Activated CD8-positive, alpha-beta memory T cell treated with anti-CD3 and anti-CD28 coated beads, Interleukin-2, amount 50 U/mL, for 1 hour (primary cell): Measurements from ENCODE around the gene MDFIC2.
"Not testable (repeated sequence)": the region's sequence is repeated elsewhere in the genome, so short reads cannot be mapped to it uniquely, and the experiment has no call there.

ENCODE experiments used
- DNase-seq: peaks from one replicate; pipeline ENCODE4 v3.0.0-alpha.2; 2020; ENCODE audit errors: extremely low read depth

MDFIC2 gene

DNA sequence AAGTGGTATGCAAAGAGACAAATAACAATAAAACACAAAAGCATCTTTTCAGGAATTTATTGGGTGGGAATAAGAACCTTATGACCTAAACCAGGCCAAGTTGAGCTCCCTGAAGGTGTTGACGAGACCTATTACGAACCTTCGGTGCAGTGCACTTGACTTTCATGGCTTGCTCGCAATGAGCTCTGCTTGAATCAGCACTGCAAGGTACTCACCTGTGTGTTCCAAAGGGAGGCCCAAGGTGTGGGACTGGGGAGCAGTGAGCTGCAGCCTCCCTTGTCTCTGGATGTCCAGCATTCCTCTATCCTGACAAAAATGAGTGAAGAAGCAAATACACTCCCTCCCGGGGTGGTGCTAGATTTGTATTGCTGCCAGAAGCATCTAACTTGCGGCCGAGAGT lies at the start of gene MDFIC2:
TSS of gene MDFIC2 (minus strand) at position 303 of the 400 bp plus-strand sequence. CDS start 665 bp downstream, outside the sequence.
- no peak for DNase-seq

DNA sequence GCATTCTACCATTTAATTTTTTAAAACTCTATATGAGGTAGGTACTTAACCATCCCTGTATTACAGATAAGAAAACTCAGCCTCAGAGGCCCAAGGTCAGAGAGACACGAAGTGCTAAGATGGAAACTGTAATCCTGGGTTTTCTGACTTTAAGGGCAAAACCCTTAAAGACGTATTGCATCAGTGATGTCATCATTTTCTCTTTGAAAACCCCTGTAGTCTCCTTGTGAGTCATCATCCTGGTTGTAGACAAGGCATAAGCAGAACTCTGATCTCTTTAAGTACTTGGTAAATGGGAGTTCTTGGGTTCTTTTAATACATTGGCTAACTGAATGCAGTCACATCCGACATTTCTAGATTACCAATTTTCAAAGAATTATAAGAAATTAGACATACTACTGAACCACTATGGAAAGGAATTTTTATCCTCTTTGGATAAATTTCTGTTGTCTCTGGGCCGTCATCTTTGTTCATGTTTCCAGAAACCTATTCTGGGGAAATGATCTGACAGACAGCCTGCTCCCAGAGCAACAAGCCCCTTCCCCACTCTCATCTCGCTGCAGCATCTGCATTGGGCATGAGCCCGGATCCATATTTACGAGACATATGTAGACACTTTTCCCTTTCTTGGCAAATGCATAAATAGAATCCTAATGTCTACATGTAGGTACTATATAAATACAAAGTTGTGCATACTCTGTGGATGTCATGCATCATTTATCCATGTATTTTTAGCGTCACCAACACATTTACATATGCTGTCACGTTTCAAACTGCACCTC lies 48.7 kb upstream of the MDFIC2 start:
- DNase-seq, result no peak

DNA sequence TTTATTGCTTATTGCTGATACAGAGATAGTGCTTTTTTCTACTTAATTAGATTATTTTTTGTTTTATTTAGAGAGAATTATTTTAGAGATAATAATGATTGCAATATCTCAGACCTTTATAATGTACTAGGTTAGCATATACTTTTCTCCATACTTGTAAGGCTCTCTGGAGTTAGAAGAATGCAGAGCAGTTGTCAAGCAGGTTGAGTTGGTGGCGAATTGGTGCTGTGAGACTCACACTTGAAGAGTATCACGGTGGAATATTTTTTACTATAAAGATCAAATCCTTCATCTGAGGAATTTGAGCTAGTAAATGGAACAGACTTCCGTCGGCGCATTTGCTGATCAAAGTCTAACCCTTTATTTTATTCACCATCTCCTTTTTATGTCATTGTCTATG lies 47.3 kb upstream of the MDFIC2 start:
- DNase-seq, result no peak

DNA sequence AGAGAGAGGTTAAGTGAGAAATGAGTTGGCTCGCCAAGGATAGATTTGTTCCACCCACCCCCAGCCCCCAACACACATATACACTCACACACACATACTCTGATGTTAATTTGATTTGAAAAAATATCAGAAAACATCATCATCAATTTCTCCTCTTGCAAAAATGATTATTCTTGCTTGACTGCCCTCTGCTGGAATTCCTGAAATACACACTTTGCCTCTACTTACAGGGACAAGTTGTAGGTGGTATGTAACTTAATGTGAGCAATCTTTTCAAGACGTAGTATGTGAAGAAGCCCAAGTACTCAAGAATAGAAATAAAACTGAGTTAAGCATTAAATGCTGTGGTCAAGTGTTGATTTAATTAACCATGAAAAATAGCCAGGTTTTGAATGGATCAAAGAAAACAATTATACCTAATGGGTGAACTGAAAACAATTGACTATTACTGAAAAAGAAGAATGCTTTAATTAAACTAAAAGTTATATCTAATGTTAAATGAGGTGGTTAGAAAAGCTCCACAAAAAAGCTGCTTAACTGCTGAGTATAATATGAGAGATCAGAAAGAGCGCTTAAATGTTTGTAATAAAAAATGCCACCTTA lies 46.6 kb upstream of the MDFIC2 start:
- no peak for DNase-seq

DNA sequence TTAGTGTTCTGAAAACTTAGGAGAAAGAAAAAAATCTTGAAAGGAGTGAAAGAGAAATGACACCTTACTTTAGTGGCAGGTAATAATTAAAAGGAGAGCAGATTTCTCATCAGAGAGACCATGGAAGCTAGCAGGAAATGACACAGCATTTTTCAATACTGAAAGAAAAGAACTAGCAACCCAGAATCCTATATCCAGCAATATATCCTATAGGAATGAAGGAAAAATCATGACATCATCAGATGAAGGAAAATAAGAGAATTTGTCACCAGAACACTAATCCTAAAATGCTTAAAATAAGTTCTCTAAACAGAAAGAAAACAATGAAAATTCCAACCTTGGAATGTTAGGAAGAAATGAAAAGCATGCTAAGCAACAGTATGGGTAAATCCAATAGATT lies 39.8 kb upstream of the MDFIC2 start:
- DNase-seq, result no peak

DNA sequence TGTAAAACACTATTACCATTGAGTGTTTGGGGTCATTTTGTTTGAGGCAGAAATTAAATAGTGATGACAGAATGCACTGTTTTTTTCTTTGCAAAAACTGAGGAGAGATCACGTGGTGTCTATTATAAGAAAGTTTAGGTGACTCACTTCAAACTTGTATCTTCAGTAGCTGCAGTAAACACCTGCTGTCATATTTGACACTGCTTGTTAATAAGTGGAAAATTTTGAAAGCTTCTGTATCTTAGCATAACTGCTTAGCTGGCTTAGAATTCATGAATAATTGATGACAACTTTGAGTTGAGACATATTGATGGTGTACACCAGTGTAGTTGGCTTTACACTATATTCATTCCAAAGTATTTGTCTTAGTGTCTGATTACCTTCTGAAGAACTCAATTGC lies 29.7 kb upstream of the MDFIC2 start:
- no peak for DNase-seq

DNA sequence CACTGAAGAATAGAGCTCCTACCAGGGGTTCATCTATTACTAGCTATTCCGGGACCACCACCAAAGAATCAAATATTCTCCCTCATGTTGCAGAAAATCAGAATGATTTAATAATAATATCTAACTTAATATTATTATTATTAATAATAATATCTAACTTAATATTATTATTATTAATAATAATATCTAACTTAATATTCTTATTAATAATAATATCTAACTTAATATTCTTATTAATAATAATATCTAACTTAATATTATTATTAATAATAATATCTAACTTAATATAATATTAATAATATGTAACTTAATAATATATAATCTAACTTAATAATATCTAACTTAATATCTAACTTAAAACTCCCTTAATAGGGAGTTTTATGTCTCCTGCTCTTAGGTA lies 24.4 kb upstream of the MDFIC2 start:
- DNase-seq, result not testable (repeated sequence)

DNA sequence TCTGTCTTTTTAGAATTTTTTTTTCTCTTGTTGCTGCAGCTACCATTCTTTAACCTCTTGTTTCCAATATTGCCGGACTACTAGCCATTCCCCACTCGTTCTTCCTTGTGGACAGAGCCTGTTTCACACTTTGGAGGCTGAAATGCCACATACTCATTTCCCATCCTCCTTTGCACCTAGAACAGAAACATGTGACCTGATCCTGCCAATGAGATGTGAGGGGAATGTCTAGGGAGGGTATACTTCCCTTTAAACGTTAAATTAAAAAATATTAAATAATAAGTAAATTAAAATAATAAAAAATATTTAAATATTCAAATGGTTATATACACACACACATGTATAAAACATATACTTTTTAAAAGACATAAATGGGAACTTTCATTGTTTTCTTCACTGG lies 20.6 kb upstream of the MDFIC2 start:
- DNase-seq, result no peak

DNA sequence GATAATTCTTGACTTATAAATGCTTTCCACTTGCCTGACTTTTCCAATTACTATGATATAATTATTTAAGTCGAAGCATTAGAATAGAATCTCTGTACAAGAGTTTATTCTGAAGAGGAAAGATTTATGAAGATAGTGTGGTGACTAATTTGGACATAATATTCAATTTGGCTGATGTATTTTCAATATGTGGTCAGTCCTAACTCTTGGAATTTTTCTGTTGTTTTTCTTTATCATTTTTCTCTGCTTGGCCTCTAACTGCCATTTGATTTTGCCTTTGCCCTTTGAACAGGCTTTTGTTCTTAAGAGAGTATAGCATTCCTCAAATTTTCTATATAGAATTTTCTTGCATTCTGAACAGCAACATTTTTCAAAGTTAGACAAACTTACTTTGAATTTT lies 2.6 kb upstream of the MDFIC2 start:
- no peak for DNase-seq

DNA sequence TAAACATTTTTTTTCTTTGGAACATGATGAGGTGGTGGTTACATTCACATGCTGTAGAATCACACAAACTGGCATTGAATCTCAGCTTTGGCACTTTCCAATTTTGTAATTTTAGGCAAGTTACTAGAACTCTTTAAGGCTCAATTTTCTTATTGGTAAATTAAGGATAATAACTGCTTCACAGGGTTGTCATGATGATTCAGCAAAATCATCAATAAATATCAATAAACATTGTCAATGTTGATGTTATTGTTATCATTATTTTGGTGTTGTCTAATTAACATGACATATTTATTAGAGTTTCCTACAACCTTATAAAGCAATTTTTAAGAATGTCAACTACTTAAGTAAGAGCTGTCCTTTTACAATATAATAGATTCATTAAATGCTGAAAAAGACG lies 1.6 kb downstream of the MDFIC2 start:
- DNase-seq, result no peak

DNA sequence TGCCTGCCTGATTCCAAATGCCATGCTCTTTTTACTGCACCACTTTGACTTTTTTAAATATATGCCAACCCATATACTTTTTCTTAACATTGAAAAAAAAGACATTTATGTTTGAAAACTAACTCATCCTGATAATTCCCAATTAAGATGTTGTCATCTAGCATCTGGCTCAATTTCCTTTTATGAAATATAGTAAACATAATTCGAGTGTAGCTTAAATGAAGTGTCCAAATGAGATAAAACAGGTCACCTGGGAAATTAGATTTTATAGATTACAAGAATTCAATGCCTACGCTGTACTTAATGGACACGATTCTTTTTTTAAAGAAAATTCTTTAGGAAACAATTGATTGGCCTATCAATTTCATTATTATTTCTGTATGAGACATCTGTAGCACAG lies 2.8 kb downstream of the MDFIC2 start:
- DNase-seq, result no peak

DNA sequence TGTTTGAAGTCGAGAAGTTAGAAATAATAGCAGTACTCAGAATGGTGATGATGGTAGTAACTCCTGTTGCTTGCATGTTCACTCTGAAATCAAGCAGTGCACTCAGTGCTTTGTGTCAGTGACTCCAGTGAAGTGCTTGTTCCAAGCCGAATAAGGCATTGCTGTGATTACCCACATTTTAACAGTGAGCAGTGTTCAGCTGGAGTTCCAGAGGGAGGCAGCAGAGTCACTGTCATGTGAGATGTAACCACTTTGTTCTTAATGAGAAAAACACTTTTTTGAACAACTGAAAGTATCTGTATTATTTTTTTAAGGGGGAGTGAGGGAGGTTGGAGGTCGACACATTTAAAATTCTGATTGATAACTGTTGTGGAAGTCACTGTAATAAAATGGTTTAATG lies 3.7 kb downstream of the MDFIC2 start:
- no peak for DNase-seq

DNA sequence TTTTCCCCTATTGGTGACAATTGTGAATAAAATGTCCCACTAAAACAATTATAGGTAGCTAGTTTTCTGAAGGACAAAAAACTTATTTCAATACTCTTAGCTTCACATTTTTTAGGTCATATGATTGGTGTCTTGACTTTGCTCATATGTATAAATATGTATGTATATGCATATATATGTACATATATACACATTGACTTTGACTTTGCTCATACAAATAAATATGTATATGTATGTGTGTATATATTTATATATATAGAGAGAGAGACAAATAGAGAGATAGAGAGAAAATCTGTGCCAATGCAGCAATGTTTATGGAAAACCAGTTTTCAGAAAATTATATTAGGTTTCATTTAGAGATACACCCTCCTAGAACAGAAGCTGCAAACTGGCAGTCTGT lies 5.7 kb downstream of the MDFIC2 start:
- no peak for DNase-seq

DNA sequence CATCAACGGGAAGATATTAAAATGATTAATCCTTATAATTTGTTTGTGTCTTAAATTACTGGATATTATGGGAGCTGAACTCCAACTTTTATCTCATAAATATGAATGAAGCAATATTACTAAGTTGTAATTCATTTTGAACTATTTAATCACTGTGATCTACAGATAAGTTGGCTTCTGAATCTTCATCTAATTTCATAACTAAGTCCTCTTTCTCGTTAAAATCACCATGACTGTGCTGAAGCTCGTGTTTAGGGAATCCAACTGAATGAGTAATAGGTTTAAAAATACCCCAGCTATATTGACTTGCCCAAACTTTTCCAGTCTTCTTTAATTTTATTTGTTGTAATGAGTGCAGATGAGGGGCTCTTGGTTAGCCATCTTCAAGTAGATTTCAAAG lies 14.1 kb downstream of the MDFIC2 start:
- DNase-seq, result no peak

DNA sequence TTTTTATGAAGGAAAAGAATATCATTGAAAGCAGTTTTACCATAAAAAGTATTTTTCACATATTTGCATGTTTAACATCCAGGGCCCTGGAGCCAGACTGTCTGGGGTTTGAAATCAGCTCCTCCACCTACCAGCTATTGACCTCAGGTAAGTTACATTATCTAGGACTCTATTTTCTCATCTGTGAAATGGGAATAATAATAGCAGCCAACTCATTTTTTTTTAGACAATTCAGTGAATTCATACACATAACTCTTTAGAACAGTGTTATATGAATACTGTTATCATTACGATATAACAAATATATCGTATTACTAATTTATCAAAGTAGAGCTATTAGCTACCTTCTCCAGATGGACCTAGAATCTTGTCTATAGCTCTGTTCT lies 21.3 kb downstream of the MDFIC2 start:
- no peak for DNase-seq

DNA sequence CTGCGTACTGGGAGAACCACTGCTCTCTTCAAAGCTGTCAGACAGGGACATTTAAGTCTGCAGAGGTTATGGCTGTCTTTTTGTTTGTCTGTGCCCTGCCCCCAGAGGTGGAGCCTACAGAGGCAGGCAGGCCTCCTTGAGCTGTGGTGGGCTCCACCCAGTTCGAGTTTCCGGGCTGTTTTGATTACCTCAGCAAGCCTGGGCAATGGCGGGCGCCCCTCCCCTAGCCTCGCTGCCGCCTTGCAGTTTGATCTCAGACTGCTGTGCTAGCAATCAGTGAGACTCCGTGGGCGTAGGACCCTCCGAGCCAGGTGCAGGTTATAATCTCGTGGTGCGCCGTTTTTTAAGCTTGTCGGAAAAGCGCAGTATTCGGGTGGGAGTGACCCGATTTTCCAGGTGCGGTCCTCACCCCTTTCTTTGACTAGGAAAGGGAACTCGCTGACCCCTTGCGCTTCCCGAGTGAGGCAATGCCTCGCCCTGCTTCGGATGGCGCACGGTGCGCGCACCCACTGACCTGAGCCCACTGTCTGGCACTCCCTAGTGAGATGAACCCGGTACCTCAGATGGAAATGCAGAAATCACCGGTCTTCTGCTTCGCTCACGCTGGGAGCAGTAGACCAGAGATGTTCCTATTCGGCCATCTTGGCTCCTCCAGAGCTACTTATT lies 21.9 kb downstream of the MDFIC2 start:
- DNase-seq, result not testable (repeated sequence)

DNA sequence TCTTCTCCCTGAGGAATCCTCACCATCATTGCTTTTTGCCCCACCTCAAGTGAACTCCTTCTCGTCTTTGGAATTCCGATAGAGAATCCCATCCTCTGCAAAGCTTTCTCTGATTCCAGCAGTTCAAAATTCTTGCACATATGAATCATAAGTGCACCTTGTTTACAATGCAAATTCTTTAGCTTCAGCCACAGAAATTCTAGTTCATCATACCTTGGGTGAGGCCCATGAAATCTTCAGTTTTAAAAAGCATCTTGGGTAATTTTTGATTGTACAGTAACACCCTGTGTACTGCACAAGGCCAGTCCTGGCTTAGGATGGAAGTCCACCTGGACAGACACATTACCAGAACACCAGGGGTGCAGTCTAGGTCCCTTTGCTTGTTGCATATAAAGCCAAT lies 30.8 kb downstream of the MDFIC2 start:
- no peak for DNase-seq

DNA sequence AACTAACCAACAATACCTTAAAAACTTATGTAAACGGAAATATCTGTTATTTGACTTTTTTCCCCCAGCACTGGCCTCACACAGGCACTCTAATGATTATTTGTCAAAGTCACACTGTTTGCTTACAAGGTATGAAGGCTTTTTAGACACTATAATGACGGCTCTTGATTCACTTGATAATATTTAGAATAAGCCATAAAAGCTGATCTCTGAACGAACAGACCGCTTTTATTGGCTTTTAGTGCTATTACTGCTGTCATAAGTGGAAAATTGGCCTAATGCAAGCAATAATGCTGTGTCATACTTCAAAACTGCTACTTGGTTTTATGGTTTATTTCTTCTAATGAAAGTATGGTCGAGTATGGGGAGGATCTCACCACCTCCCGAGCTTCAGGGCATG lies 35.1 kb downstream of the MDFIC2 start:
- no peak for DNase-seq

DNA sequence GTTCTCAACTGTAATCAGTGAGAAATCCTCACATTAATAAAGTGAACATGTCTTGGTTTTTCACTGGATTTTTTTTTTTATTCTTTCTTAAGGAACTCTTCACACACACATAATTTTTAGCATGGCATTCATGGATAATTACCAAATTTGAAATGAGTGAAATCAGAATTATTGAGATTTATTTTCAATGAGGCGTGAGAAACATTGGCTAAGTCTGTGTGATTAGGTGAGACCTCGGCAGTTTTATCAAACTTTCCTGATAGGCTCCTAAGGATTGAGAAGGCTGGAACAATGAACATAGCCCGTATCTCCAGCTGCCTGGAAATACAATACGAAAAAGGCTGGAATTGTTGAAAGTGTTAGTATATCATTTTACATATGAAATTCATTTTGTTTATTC lies 35.5 kb downstream of the MDFIC2 start:
- DNase-seq, result no peak

DNA sequence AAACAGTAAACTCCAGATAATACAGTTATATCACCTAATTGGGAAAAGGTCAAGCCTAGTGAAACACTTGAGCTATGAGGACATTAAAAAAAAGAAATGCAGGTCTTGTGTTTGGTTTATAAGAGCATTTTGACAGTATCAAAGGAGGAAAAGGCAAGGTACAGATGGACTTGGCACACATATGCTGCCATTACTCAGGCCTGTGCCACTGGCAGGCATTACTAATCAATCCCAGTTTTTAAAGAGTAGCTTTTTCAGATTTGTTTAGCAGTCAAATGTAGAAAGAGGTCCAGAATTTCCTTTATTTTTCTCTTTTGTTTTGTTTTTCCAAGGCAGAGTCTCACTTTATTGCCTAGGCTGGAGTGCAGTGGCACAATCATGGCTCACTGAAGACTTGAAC lies 38.9 kb downstream of the MDFIC2 start:
- no peak for DNase-seq

DNA sequence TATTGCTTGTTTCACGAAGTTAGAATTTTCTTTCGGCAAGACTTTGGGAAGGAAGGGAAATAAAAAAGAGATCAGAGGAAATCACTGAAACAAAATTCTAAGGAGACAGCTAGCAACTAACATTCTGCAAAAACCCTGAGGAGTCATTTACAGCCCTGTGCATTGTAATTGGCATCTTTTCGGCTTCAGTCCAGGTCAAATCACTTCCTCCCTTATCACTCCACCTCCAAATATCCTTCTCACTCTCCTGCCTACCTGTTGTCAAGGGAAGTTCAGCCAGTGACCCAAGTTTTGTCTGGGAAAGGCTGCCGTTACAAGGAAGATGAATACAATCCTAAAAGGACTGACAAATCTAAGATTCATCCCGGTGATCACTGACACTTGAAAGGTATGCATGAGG lies 39.6 kb downstream of the MDFIC2 start:
- no peak for DNase-seq

DNA sequence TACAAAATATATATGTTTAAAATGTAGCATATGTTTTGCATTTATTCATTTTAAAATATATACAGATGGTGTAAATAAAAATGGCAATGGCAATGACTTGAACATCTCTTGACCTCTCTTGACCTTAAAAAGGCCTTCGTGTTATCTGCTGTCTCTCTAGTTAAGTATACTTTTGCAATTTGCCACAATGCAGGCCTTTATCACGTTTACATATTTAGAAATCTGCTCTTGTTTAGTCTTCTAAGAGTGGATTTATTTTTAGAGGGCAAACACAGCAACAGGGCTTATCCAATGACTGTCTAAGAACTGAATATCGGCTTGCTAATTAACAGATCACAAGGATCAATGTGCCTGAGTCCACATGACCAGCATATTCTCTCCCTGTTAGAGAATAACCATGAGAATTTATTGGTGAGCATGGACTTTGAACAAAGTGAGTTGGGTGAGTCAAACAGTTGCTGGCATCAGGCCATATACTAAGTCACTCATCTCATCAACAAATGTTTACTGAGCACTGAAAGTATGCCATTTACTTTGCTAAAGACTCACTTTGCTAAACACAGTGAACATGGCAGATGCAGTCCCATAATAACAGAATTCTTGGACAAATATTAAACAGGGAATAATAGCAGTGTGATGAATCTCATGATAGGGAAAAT lies 48.2 kb downstream of the MDFIC2 start:
- no peak for DNase-seq

DNA sequence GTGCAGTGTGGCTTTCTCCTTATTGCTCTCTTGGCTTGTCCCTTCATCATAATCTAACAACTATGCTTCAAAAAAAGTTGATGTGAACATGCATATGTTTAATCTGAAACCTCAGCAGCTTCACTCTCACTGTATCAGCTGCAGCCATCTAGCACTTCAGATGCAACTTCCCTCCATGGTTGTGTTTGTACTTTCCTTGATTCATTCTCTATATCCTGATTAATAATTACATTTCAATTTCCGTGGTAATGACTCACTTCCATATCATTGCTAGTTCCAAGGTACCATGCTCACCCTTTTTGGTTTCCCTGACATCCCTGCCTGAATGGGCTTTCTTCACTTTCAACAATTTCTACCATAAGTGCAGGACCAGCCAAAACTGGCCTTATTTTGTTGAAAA lies 51.2 kb downstream of the MDFIC2 start:
- no peak for DNase-seq
